Measurements from ENCODE around the gene DSCAML1.

The DSCAML1 gene

GRCh38 chr11:117752071-117752470, 44.9 kb downstream of the DSCAML1 start:
- FAIRE-seq, result no peak

- FAIRE-seq, result no peak
Measured at GRCh38 chr11:117750916-117751662, 45.9 kb downstream of the DSCAML1 start.

- FAIRE-seq, result no peak
Measured at GRCh38 chr11:117750357-117750756, 46.7 kb downstream of the DSCAML1 start.

- FAIRE-seq, result no peak
Measured at GRCh38 chr11:117749541-117749910, 47.5 kb downstream of the DSCAML1 start.

- no peak for FAIRE-seq
Measured at GRCh38 chr11:117748771-117749540, 48.1 kb downstream of the DSCAML1 start.

GRCh38 chr11:117747892-117748291, 49.1 kb downstream of the DSCAML1 start:
- FAIRE-seq, result no peak

- FAIRE-seq, result no peak
Measured at GRCh38 chr11:117745346-117745745, 51.7 kb downstream of the DSCAML1 start.

GRCh38 chr11:117744471-117745150, 52.4 kb downstream of the DSCAML1 start:
- FAIRE-seq, result no peak

- FAIRE-seq, result no peak
Measured at GRCh38 chr11:117743121-117743815, 53.7 kb downstream of the DSCAML1 start.

- no peak for FAIRE-seq
Measured at GRCh38 chr11:117738246-117738957, 58.6 kb downstream of the DSCAML1 start.

GRCh38 chr11:117735350-117735977, 61.6 kb downstream of the DSCAML1 start:
- no peak for FAIRE-seq

- no peak for FAIRE-seq
Measured at GRCh38 chr11:117734601-117735024, 62.4 kb downstream of the DSCAML1 start.

- no peak for FAIRE-seq
Measured at GRCh38 chr11:117733316-117733715, 63.7 kb downstream of the DSCAML1 start.

GRCh38 chr11:117731722-117732290, 65.2 kb downstream of the DSCAML1 start:
- FAIRE-seq, result no peak

- no peak for FAIRE-seq
Measured at GRCh38 chr11:117730208-117730800, 66.7 kb downstream of the DSCAML1 start.

GRCh38 chr11:117725048-117725734, 71.8 kb downstream of the DSCAML1 start:
- FAIRE-seq, result no peak

GRCh38 chr11:117724621-117725020, 72.4 kb downstream of the DSCAML1 start:
- no peak for FAIRE-seq

GRCh38 chr11:117724104-117724503, 72.9 kb downstream of the DSCAML1 start:
- no peak for FAIRE-seq

GRCh38 chr11:117723277-117724024, 73.6 kb downstream of the DSCAML1 start:
- FAIRE-seq, result no peak

GRCh38 chr11:117722082-117722481, 74.9 kb downstream of the DSCAML1 start:
- FAIRE-seq, result no peak
